ENCODE results near the gene BRCC3. TPM values are rescaled to one million over a fixed set of nuclear protein-coding genes. Genes with fewer than 3 reads are reported as not detected.

The BRCC3 gene
- total and polyA plus RNA-seq, 4 donors = 7.8 to 12.2 (median 10.1) TPM

DNA sequence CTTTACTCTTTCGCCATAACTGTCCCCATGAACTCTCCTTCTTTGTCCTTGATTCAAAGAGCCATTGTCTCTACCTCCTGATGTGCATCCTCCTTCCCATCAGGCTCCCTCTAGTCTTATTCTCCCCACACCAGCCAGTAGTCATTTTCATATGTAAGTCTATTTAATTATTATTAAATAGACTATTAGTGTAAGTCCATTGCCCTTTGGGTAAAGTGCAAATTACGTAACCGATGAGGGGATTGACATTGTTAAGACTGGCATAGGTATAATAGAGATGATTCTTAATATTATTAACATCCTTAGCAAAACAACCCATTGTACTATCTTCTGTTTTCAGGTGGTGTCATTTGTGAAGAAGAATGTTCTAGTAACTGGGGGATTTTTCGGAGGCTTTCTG lies 17.1 kb upstream of the BRCC3 start:
- Histone ChIP-seq H3K36me3 (ENCODE audit: control insufficient read depth in 4 of 4, insufficient read depth in 3 of 4, low read depth in 1 of 4, low read length in 3 of 4) (peaks cover 0 to 5% (median 0%) of the 10 kb centered on the region in 4 donors), H3K9ac (ENCODE audit: low read depth in 1 of 2, low read length in 2 of 2) (no peak overlapping the region), H3K4me3 (ENCODE audit: low read depth in 1 of 3, low read length in 3 of 3) (no peak overlapping the region), H3K27me3 (ENCODE audit: control insufficient read depth in 4 of 4, insufficient read depth in 4 of 4, low read length in 3 of 4) (no peaks in the 10 kb centered on the region), H3K4me1 (ENCODE audit: control insufficient read depth in 4 of 4, insufficient read depth in 4 of 4, low read length in 3 of 4) (peaks cover 2 to 31% (median 26%) of the 10 kb centered on the region in 4 donors), H3K9me3 (ENCODE audit: control insufficient read depth in 4 of 4, low read length in 3 of 4) (no peaks in the 10 kb centered on the region), H3K27ac (ENCODE audit: low read depth in 1 of 2, low read length in 2 of 2) (peak overlapping the region in 1 of 2 donors; percentile 75)
- TF ChIP-seq HNF4A (conservative IDR thresholded peaks at IDR 0.05) (peak; percentile 76 to 85), SP1 (IDR thresholded peaks at IDR 0.05) (no peak), YY1 (IDR thresholded peaks at IDR 0.05) (no peak), NR2F2 (IDR thresholded peaks at IDR 0.05) (no peak)
- TF ChIP-seq, protein P1, sequence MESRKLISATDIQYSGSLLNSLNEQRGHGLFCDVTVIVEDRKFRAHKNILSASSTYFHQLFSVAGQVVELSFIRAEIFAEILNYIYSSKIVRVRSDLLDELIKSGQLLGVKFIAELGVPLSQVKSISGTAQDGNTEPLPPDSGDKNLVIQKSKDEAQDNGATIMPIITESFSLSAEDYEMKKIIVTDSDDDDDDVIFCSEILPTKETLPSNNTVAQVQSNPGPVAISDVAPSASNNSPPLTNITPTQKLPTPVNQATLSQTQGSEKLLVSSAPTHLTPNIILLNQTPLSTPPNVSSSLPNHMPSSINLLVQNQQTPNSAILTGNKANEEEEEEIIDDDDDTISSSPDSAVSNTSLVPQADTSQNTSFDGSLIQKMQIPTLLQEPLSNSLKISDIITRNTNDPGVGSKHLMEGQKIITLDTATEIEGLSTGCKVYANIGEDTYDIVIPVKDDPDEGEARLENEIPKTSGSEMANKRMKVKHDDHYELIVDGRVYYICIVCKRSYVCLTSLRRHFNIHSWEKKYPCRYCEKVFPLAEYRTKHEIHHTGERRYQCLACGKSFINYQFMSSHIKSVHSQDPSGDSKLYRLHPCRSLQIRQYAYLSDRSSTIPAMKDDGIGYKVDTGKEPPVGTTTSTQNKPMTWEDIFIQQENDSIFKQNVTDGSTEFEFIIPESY (IDR thresholded peaks at IDR 0.05) = no peak
- TF ChIP-seq, protein P2, sequence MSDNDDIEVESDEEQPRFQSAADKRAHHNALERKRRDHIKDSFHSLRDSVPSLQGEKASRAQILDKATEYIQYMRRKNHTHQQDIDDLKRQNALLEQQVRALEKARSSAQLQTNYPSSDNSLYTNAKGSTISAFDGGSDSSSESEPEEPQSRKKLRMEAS (IDR thresholded peaks at IDR 0.05) = no peak
- 59% methylated on average over 4 of the region's 4 CpGs for WGBS
- DNase-seq (ENCODE audit: low spot score) = no peak

DNA sequence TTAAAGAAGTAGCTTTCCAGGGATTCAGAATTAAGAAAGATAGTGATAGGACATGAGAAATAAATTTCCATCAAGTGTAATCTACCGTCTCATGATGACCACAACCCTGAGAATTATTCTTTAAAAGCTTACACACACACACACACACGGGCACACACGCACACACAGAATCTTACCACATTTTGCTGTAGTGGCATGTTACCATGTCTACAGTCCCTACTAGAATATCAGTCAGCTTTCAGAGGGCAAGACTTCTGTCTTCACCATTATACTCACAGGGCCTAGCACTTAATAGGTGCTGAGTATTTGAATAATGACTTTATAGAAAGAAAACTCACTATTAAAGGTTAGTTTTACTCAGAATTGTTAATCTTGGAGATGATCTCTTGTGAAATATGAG lies 15.8 kb upstream of the BRCC3 start:
- Histone ChIP-seq H3K9ac (ENCODE audit: low read depth in 1 of 2, low read length in 2 of 2) (no peak overlapping the region), H3K4me1 (ENCODE audit: control insufficient read depth in 4 of 4, insufficient read depth in 4 of 4, low read length in 3 of 4) (peaks cover 2 to 31% (median 26%) of the 10 kb centered on the region in 4 donors), H3K36me3 (ENCODE audit: control insufficient read depth in 4 of 4, insufficient read depth in 3 of 4, low read depth in 1 of 4, low read length in 3 of 4) (peaks cover 0 to 5% (median under 1%) of the 10 kb centered on the region in 4 donors), H3K4me3 (ENCODE audit: low read depth in 1 of 3, low read length in 3 of 3) (no peak overlapping the region), H3K9me3 (ENCODE audit: control insufficient read depth in 4 of 4, low read length in 3 of 4) (no peaks in the 10 kb centered on the region), H3K27me3 (ENCODE audit: control insufficient read depth in 4 of 4, insufficient read depth in 4 of 4, low read length in 3 of 4) (no peaks in the 10 kb centered on the region), H3K27ac (ENCODE audit: low read depth in 1 of 2, low read length in 2 of 2) (no peak overlapping the region)
- no peak for DNase-seq (ENCODE audit: low spot score)
- WGBS = 95% methylated on average over 3 of the region's 3 CpGs
- no peak for TF ChIP-seq RXRA (IDR thresholded peaks at IDR 0.05)
- no peak for TF ChIP-seq JUND (IDR thresholded peaks at IDR 0.05)
- no peak for TF ChIP-seq FOXA1 (IDR thresholded peaks at IDR 0.05)
- no peak for TF ChIP-seq RAD21 (IDR thresholded peaks at IDR 0.05)
- TF ChIP-seq, protein P3, sequence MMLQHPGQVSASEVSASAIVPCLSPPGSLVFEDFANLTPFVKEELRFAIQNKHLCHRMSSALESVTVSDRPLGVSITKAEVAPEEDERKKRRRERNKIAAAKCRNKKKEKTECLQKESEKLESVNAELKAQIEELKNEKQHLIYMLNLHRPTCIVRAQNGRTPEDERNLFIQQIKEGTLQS (IDR thresholded peaks at IDR 0.05) = no peak

DNA sequence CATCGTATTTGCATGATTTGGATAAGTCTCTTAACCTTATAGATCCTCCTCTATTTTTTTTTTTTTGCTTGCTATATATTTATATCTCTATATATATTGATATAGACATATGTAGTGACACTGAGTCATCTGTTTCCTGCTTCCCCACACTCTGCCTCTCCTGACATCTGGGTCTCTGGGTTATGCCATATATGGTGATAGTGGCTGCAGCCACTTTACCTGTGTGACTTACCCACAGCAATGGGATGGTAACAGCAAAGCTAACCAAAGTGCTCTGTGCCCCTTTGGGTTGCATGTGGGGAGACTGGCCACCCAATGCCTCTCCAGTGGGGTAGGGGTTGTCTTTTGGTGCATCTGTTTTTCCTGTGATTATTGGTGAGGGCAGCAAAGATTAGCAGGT lies 14.8 kb upstream of the BRCC3 start:
- WGBS = 94% methylated on average over 1 of the region's 1 CpG
- H3K4me3 ChIP-seq (ENCODE audit: low read depth in 1 of 3, low read length in 3 of 3) = no peak overlapping the region
- H3K9ac ChIP-seq (ENCODE audit: low read depth in 1 of 2, low read length in 2 of 2) = no peak overlapping the region
- no peaks in the 10 kb centered on the region for H3K27me3 ChIP-seq (ENCODE audit: control insufficient read depth in 4 of 4, insufficient read depth in 4 of 4, low read length in 3 of 4)
- no peak for DNase-seq (ENCODE audit: low spot score)
- peak overlapping the region in 1 of 2 donors; percentile 69 for H3K27ac ChIP-seq (ENCODE audit: low read depth in 1 of 2, low read length in 2 of 2)
- peaks cover 0 to 5% (median 1%) of the 10 kb centered on the region in 4 donors for H3K36me3 ChIP-seq (ENCODE audit: control insufficient read depth in 4 of 4, insufficient read depth in 3 of 4, low read depth in 1 of 4, low read length in 3 of 4)
- H3K9me3 ChIP-seq (ENCODE audit: control insufficient read depth in 4 of 4, low read length in 3 of 4) = no peaks in the 10 kb centered on the region
- H3K4me1 ChIP-seq (ENCODE audit: control insufficient read depth in 4 of 4, insufficient read depth in 4 of 4, low read length in 3 of 4) = peaks cover 2 to 31% (median 26%) of the 10 kb centered on the region in 4 donors
- TF ChIP-seq FOXA1 (IDR thresholded peaks at IDR 0.05) (no peak), HNF4A (conservative IDR thresholded peaks at IDR 0.05) (no peak), YY1 (IDR thresholded peaks at IDR 0.05) (no peak), RAD21 (IDR thresholded peaks at IDR 0.05) (no peak), RXRA (IDR thresholded peaks at IDR 0.05) (no peak), EGR1 (IDR thresholded peaks at IDR 0.05; ENCODE audit: low read depth in 2 of 2) (no peak), JUND (IDR thresholded peaks at IDR 0.05) (no peak), FOXA2 (IDR thresholded peaks at IDR 0.05) (no peak), HNF4G (IDR thresholded peaks at IDR 0.05) (no peak), NR2F2 (IDR thresholded peaks at IDR 0.05) (no peak), SP1 (IDR thresholded peaks at IDR 0.05) (no peak)
- TF ChIP-seq, protein P3 (IDR thresholded peaks at IDR 0.05) = no peak
- TF ChIP-seq, protein P4, sequence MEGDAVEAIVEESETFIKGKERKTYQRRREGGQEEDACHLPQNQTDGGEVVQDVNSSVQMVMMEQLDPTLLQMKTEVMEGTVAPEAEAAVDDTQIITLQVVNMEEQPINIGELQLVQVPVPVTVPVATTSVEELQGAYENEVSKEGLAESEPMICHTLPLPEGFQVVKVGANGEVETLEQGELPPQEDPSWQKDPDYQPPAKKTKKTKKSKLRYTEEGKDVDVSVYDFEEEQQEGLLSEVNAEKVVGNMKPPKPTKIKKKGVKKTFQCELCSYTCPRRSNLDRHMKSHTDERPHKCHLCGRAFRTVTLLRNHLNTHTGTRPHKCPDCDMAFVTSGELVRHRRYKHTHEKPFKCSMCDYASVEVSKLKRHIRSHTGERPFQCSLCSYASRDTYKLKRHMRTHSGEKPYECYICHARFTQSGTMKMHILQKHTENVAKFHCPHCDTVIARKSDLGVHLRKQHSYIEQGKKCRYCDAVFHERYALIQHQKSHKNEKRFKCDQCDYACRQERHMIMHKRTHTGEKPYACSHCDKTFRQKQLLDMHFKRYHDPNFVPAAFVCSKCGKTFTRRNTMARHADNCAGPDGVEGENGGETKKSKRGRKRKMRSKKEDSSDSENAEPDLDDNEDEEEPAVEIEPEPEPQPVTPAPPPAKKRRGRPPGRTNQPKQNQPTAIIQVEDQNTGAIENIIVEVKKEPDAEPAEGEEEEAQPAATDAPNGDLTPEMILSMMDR (IDR thresholded peaks at IDR 0.05; ENCODE audit: low read depth, low read length, missing input control) = no peak
- TF ChIP-seq, protein P5, sequence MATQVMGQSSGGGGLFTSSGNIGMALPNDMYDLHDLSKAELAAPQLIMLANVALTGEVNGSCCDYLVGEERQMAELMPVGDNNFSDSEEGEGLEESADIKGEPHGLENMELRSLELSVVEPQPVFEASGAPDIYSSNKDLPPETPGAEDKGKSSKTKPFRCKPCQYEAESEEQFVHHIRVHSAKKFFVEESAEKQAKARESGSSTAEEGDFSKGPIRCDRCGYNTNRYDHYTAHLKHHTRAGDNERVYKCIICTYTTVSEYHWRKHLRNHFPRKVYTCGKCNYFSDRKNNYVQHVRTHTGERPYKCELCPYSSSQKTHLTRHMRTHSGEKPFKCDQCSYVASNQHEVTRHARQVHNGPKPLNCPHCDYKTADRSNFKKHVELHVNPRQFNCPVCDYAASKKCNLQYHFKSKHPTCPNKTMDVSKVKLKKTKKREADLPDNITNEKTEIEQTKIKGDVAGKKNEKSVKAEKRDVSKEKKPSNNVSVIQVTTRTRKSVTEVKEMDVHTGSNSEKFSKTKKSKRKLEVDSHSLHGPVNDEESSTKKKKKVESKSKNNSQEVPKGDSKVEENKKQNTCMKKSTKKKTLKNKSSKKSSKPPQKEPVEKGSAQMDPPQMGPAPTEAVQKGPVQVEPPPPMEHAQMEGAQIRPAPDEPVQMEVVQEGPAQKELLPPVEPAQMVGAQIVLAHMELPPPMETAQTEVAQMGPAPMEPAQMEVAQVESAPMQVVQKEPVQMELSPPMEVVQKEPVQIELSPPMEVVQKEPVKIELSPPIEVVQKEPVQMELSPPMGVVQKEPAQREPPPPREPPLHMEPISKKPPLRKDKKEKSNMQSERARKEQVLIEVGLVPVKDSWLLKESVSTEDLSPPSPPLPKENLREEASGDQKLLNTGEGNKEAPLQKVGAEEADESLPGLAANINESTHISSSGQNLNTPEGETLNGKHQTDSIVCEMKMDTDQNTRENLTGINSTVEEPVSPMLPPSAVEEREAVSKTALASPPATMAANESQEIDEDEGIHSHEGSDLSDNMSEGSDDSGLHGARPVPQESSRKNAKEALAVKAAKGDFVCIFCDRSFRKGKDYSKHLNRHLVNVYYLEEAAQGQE (IDR thresholded peaks at IDR 0.05) = no peak
- TF ChIP-seq, protein P2 (IDR thresholded peaks at IDR 0.05) = no peak
- TF ChIP-seq, protein P1 (IDR thresholded peaks at IDR 0.05) = no peak

Measured in liver (tissue), 9 donors.